SK-N-SH treated with all-trans-retinoic acid at 6 μM for 48 hours (cell line): Measurements from ENCODE around the gene ADGRV1.
"Not testable (repeated sequence)": the region's sequence is repeated elsewhere in the genome, so short reads cannot be mapped to it uniquely, and the experiment has no call there.

Experiments used
- CREB5 ChIP-seq: fragments of 250-450 bp; sonication (Bioruptor Pico); IDR thresholded peaks from 2 replicates; pipeline ENCODE4 v1.5.1; 2020; ENCODE audit warnings: low read depth, mild to moderate bottlenecking, moderate library complexity
- PATZ1 ChIP-seq: fragments of 250-450 bp; sonication (Bioruptor Pico); IDR thresholded peaks from 2 replicates; pipeline ENCODE4 v1.8.0; 2020; ENCODE audit warnings: mild to moderate bottlenecking, moderate library complexity, borderline replicate concordance
- RARB ChIP-seq: fragments of 250-450 bp; sonication (Bioruptor Pico); IDR thresholded peaks from 2 replicates; pipeline ENCODE4 v1.8.0; 2021; ENCODE audit warnings: mild to moderate bottlenecking, moderate library complexity
- TSHZ2 ChIP-seq: fragments of 250-450 bp; sonication (Bioruptor Pico); IDR thresholded peaks from 2 replicates; pipeline ENCODE4 v1.5.0; 2020; ENCODE audit warnings: mild to moderate bottlenecking, moderate library complexity

- not testable (repeated sequence) for TF ChIP-seq RARB; CREB5; PATZ1 (CRISPR knock-in tag); TSHZ2
Measured at GRCh38 chr5:90822062-90822461, 263.5 kb downstream of the ADGRV1 start.
